ENCODE results near the gene SLC48A1. TPM values are rescaled to one million over a fixed set of nuclear protein-coding genes. Genes with fewer than 3 reads are reported as not detected.
A peak's percentile ranks its signal among the peaks of the same experiment; 100 is the strongest.

The SLC48A1 gene
- total and polyA plus RNA-seq, 4 donors = 16.8 to 31.3 (median 20.7) TPM

DNA sequence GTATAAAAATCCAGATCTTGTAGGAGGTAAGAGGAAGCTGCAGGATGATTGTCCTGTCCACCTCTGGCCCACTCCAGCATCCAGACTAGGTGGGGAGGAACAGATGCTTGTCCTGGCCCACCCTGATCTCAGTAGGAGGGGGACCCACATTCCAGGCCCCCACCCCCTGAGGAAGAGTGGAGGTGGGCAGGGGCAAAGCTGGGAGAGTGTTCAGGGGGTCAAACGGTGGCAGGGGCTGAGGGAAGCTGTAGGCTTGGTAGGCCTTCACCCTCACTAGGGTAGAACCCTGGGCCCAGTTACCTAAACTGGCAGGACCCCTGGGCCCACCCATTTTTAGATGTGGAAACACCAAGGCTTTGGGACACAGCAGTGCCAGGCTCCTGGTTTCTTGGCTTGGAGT, 4.1 kb downstream of the SLC48A1 start:
- H3K9ac ChIP-seq (ENCODE audit: insufficient read depth in 1 of 2, low read length in 2 of 2) = no peak overlapping the region
- H3K4me1 ChIP-seq (ENCODE audit: control insufficient read depth in 5 of 5, insufficient read depth in 5 of 5, low read length in 5 of 5) = peaks cover 0 to 39% (median 0%) of the 10 kb centered on the region in 5 donors
- H3K36me3 ChIP-seq (ENCODE audit: control insufficient read depth in 4 of 4, insufficient read depth in 4 of 4, low read length in 4 of 4) = peaks cover 0 to 13% (median 2%) of the 10 kb centered on the region in 4 donors
- ATAC-seq (ENCODE audit: insufficient read depth, low FRiP score) (no peak), DNase-seq (no peak)
- no peaks in the 10 kb centered on the region for H3K9me3 ChIP-seq (ENCODE audit: control insufficient read depth in 4 of 4, insufficient read depth in 3 of 4, low read length in 3 of 4)
- TF ChIP-seq, protein P1, sequence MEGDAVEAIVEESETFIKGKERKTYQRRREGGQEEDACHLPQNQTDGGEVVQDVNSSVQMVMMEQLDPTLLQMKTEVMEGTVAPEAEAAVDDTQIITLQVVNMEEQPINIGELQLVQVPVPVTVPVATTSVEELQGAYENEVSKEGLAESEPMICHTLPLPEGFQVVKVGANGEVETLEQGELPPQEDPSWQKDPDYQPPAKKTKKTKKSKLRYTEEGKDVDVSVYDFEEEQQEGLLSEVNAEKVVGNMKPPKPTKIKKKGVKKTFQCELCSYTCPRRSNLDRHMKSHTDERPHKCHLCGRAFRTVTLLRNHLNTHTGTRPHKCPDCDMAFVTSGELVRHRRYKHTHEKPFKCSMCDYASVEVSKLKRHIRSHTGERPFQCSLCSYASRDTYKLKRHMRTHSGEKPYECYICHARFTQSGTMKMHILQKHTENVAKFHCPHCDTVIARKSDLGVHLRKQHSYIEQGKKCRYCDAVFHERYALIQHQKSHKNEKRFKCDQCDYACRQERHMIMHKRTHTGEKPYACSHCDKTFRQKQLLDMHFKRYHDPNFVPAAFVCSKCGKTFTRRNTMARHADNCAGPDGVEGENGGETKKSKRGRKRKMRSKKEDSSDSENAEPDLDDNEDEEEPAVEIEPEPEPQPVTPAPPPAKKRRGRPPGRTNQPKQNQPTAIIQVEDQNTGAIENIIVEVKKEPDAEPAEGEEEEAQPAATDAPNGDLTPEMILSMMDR (IDR thresholded peaks at IDR 0.05; ENCODE audit: control extremely low read depth, extremely low read depth) = no peak
- H3K4me3 ChIP-seq = no peak overlapping the region
- H3K27me3 ChIP-seq (ENCODE audit: control insufficient read depth in 3 of 3, insufficient read depth in 3 of 3, low read length in 2 of 3) = peaks cover 0 to 5% (median 0%) of the 10 kb centered on the region in 3 donors
- 51 to 62% methylated on average over 1 of the region's 1 CpG for WGBS, 2 donors
- H3K27ac ChIP-seq (ENCODE audit: low read depth in 1 of 2, low read length in 1 of 2) = peak overlapping the region in 1 of 2 donors; percentile 70

DNA sequence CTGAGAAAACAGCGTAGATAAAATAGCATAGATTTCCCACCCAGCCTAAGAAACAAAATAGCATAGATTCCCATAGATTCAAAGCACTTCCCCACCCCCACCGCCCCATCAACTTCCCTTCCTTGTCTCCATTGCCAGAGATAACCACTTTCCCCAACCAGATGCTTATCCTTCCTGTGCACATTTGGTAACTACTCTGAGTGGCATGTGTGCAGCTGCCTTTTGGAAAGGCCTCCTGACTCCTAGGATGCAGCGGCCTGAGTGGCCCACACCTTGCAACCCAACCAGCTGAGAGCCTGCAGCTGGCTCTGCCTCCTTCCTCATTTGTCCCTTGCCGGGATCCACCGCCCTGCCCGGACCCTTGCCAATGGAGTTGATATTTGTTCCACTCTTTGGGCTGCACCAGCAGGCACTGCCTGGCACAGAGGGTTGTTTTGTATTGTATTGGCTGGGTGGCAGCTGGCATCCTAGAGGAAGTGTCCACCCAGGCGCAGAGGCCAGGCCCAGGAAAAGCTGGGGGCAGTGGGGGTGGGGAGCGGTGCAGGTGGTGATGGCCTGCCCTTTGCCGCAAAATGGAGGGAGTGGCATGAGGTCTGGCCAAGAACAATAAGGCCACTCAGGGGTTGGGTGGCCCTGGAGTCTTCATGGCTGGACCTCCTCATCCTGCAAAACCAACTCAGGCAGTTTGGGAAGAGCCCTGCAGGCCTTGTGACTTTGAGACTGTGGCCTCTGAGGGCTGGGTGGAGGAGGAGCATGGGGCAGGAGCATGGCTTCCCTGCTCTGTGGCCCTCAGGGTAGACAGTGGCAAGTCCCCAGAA, 4.9 kb downstream of the SLC48A1 start:
- H3K36me3 ChIP-seq (ENCODE audit: control insufficient read depth in 4 of 4, insufficient read depth in 4 of 4, low read length in 4 of 4) = peaks cover 0 to 20% (median 2%) of the 10 kb centered on the region in 4 donors
- H3K4me1 ChIP-seq (ENCODE audit: control insufficient read depth in 5 of 5, insufficient read depth in 5 of 5, low read length in 5 of 5) = peaks cover 0 to 38% (median 0%) of the 10 kb centered on the region in 5 donors
- H3K27ac ChIP-seq (ENCODE audit: low read depth in 1 of 2, low read length in 1 of 2) = peak overlapping the region in 1 of 2 donors; percentile 26
- H3K27me3 ChIP-seq (ENCODE audit: control insufficient read depth in 3 of 3, insufficient read depth in 3 of 3, low read length in 2 of 3) = no peaks in the 10 kb centered on the region
- TF ChIP-seq, protein P1 (IDR thresholded peaks at IDR 0.05; ENCODE audit: control extremely low read depth, extremely low read depth) = no peak
- WGBS, 2 donors = 27 to 51% methylated on average over 9 of the region's 9 CpGs
- H3K4me3 ChIP-seq = no peak overlapping the region
- no peak for DNase-seq
- H3K9me3 ChIP-seq (ENCODE audit: control insufficient read depth in 4 of 4, insufficient read depth in 3 of 4, low read length in 3 of 4) = no peaks in the 10 kb centered on the region
- no peak overlapping the region for H3K9ac ChIP-seq (ENCODE audit: insufficient read depth in 1 of 2, low read length in 2 of 2)
- no peak for ATAC-seq (ENCODE audit: insufficient read depth, low FRiP score)

DNA sequence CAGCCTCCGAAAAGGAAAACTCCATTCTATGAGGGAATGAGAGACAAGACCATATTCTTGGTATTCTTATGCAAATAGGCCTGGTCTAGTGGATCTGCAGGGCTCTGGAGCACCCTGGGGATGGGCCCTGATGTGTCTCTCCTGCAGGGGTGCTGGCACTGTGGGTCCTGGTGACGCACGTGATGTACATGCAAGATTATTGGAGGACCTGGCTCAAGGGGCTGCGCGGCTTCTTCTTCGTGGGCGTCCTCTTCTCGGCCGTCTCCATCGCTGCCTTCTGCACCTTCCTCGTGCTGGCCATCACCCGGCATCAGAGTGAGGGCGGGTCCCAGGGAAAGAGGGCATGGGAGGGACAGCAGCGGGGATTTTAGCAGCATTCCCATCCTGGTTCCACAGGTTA, 5.8 kb downstream of the SLC48A1 start:
- Histone ChIP-seq H3K36me3 (ENCODE audit: control insufficient read depth in 4 of 4, insufficient read depth in 4 of 4, low read length in 4 of 4) (peaks cover 0 to 29% (median 4%) of the 10 kb centered on the region in 4 donors), H3K4me3 (no peak overlapping the region), H3K27me3 (ENCODE audit: control insufficient read depth in 3 of 3, insufficient read depth in 3 of 3, low read length in 2 of 3) (no peaks in the 10 kb centered on the region), H3K27ac (ENCODE audit: low read depth in 1 of 2, low read length in 1 of 2) (no peak overlapping the region), H3K9me3 (ENCODE audit: control insufficient read depth in 4 of 4, insufficient read depth in 3 of 4, low read length in 3 of 4) (no peaks in the 10 kb centered on the region), H3K4me1 (ENCODE audit: control insufficient read depth in 5 of 5, insufficient read depth in 5 of 5, low read length in 5 of 5) (peaks cover 0 to 35% (median 0%) of the 10 kb centered on the region in 5 donors), H3K9ac (ENCODE audit: insufficient read depth in 1 of 2, low read length in 2 of 2) (no peak overlapping the region)
- no peak for ATAC-seq (ENCODE audit: insufficient read depth, low FRiP score)
- DNase-seq = no peak
- TF ChIP-seq, protein P1 (IDR thresholded peaks at IDR 0.05; ENCODE audit: control extremely low read depth, extremely low read depth) = no peak
- WGBS, 2 donors = 61 to 75% methylated on average over 14 of the region's 14 CpGs
